ENCODE data around the gene TULP4.

GRCh38 chr6:158517038-158517437 is 204.8 kb downstream of the TULP4 start:
- TF ChIP-seq CTCF (optimal IDR thresholded peaks at IDR 0.05 in 1 of 3, IDR thresholded peaks at IDR 0.05 in 1 of 3, conservative IDR thresholded peaks at IDR 0.05 in 1 of 3; ENCODE audit: extremely low read depth in 1 of 3, insufficient read depth in 2 of 3, low read length in 3 of 3) (no peak), EZH2 (IDR thresholded peaks at IDR 0.05; ENCODE audit: low read length) (no peak)

All from keratinocyte (primary cell).